Heart right ventricle (tissue), 16 donors: ENCODE data around the gene PSPC1. TPM values are rescaled to one million over a fixed set of nuclear protein-coding genes. Genes with fewer than 3 reads are reported as not detected.

Experiments used
- ATAC-seq, 8 donors: fragments of 200-7000 bp; cut with Tn5 transposase; one replicate each; pipeline ENCODE4 v1.9.1; 2020; ENCODE audit warnings: mild to moderate bottlenecking in 8 of 8, moderate library complexity in 8 of 8, moderate number of reproducible peaks in 1 of 8
- DNase-seq, 2 donors: peaks; one replicate each; pipeline ENCODE4 v3.0.0-alpha.2; 2020
- H3K27ac ChIP-seq, 10 donors: fragments of 200-600 bp; sonication (generic) in 2 of 10; one replicate each; pipeline versions ENCODE4 v1.5.0 to v1.8.0; 2020 to 2022; ENCODE audit warnings: mild to moderate bottlenecking in 3 of 10
- H3K27me3 ChIP-seq, 7 donors: fragments of 200-600 bp; one replicate each; pipeline ENCODE4 v1.8.0; 2021 to 2022; ENCODE audit warnings: mild to moderate bottlenecking in 2 of 7
- H3K36me3 ChIP-seq, 9 donors: fragments of 200-600 bp; sonication (generic) in 1 of 9; one replicate each; pipeline versions ENCODE4 v1.5.0 to v1.8.0; 2020 to 2022; ENCODE audit warnings: mild to moderate bottlenecking in 2 of 9
- H3K4me1 ChIP-seq, 9 donors: fragments of 200-600 bp; sonication (generic) in 1 of 9; one replicate each; pipeline versions ENCODE4 v1.5.0 to v1.8.0; 2020 to 2022; ENCODE audit warnings: mild to moderate bottlenecking in 4 of 9
- H3K4me3 ChIP-seq, 10 donors: fragments of 200-600 bp; sonication (generic) in 2 of 10; one replicate each; pipeline versions ENCODE4 v1.5.0 to v1.8.0; 2020 to 2022; ENCODE audit warnings: mild to moderate bottlenecking in 7 of 10, moderate library complexity in 2 of 10
- H3K9me3 ChIP-seq, 11 donors: fragments of 200-600 bp in 10 of 11; sonication (generic) in 2 of 11; one replicate each; pipeline versions ENCODE4 v1.5.0 to v1.8.0; 2013 to 2022; ENCODE audit warnings: mild to moderate bottlenecking in 2 of 11, control low read depth in 1 of 11, moderate library complexity in 1 of 11
- WGBS, 2 donors: extraction: QIAGEN DNeasy Blood & Tissue Kit; methylation state at CpG; one replicate each; pipeline ENCODE4 v1.1.7; 2013; ENCODE audit warnings: inconsistent platforms in 1 of 2; 5-methylcytosine and 5-hydroxymethylcytosine counted together
- intact Hi-C, 10 donors: fragments of 100-400 bp; cut with DNase I; formaldehyde crosslinking; loops; one replicate each; pipeline versions ENCODE4 v1.11.1 to v1.14.2; 2022
- polyA plus RNA-seq, 2 donors: library from polyadenylated mRNA; stranded (reverse); fragments of 200-250 nt; gene quantifications; one replicate each; pipeline ENCODE4 v1.2.3, GENCODE V29; 2013
- total RNA-seq, 10 donors: library from RNA; stranded (reverse); fragmentation: NEBNext Ultra II Directional in 3 of 10; extraction: Animal tissue kit (Norgen Biotek cat#: 25700) in 3 of 10; gene quantifications; one replicate each; pipeline versions ENCODE4 v1.2.1 to v1.2.4, GENCODE V29; 2021 to 2023
- TF ChIP-seq, protein P1 (sequence below), 9 donors: fragments of 200-600 bp; sonication (generic) in 2 of 9; IDR thresholded peaks; one replicate each; pipeline versions ENCODE4 v1.5.0 to v1.8.0; 2021 to 2022; ENCODE audit warnings: antibody characterized with exemption in 9 of 9, mild to moderate bottlenecking in 5 of 9, moderate library complexity in 1 of 9
- donor health status: Arrhythmogenic right ventricular cardiomyopathy.
- donor health status: ischemic (EF 13 %, LVEDD 7.1; RV severe dilation, severe dysfunction).
- donor health status: healthy with polysubstance abuse.
- donor health status: DM: no; HTN: yes; CAD: no.
- donor health status: DM: no; HTN: no; CAD: no.
- donor health status: ischemic (EF 25% LVEDD 6.9; RV normal size, moderate dysfunction).
- donor health status: ischemic (EF 25% LVEDD 5.7; RV mildly dilated, moderate dysfunction).
- donor health status: healthy.
- donor health status: DM: yes; HTN: yes; CAD: no.
- donor health status: Ischemic cardiomyopathy.
- donor health status: ischemic (EF 35%, LVEDD 5.7; RV mildly dilated, moderate dysfunction).
- donor health status: nonischemic (EF 11% LVEDD 7.7; RV severe dilation, severe dysfunction).
- donor health status: DM: yes; HTN: yes; CAD: no.
- donor health status: PGD.
- donor health status: ischemic (EF 29% LVEDD 5.4; RV normal size, mild dysfunction).
- donor health status: nonischemic (EF 23%, LVEDD 6.1; RV moderate dilation, normal function).

PSPC1 gene
- total and polyA plus RNA-seq, 12 donors, result 20.7 to 34.0 (median 25.6) TPM

DNA sequence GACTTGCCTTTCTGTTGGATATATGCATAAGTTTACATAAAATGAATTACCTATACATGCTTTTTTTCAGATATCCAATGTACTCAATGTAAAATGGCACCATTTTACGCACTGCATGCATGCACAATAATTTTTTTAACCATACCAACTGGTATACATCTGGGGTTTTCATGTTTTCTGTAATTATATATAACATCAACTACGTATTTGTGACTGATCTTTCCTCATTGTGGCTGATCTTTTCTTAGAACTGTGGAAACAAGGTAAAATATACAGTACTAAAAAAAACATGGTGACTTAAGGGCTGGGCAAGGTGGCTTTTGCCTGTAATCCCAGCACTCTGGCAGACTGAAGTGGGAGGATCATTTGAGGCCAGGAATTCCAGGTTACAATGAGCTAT, 18.5 kb downstream of the PSPC1 start:
- no peak for ATAC-seq
- Histone ChIP-seq H3K4me1 (peaks cover 0 to 52% (median 13%) of the 10 kb centered on the region in 9 donors), H3K4me3 (no peak overlapping the region), H3K36me3 (peaks cover 0 to 88% (median 6%) of the 10 kb centered on the region in 9 donors), H3K27me3 (no peaks in the 10 kb centered on the region), H3K9me3 (no peaks in the 10 kb centered on the region), H3K27ac (no peak overlapping the region)
- intact Hi-C loops, result no loop called here
- TF ChIP-seq, protein P1, sequence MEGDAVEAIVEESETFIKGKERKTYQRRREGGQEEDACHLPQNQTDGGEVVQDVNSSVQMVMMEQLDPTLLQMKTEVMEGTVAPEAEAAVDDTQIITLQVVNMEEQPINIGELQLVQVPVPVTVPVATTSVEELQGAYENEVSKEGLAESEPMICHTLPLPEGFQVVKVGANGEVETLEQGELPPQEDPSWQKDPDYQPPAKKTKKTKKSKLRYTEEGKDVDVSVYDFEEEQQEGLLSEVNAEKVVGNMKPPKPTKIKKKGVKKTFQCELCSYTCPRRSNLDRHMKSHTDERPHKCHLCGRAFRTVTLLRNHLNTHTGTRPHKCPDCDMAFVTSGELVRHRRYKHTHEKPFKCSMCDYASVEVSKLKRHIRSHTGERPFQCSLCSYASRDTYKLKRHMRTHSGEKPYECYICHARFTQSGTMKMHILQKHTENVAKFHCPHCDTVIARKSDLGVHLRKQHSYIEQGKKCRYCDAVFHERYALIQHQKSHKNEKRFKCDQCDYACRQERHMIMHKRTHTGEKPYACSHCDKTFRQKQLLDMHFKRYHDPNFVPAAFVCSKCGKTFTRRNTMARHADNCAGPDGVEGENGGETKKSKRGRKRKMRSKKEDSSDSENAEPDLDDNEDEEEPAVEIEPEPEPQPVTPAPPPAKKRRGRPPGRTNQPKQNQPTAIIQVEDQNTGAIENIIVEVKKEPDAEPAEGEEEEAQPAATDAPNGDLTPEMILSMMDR (IDR thresholded peaks at IDR 0.05), result no peak
- 87 to 92% methylated on average over 2 of the region's 2 CpGs for WGBS, 2 donors
- no peak for DNase-seq

DNA sequence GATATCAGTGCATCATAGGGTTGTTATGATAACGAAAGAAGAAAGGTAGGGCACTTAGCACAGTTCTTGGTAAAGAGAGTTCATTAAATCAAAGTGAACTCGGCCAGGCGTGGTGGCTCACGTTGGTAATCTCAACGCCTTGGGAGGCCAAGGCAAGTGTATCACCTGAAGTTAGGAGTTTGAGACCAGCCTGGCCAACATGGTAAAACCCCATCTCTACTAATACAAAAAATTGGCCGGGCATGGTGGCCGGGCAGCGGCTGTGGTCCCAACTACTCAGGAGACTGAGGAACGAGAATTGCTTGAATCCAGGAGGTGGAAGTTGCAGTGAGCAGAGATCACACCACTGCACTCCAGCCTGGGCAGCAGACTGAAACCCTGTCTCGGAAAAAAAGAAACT, 19.1 kb downstream of the PSPC1 start:
- WGBS, 2 donors, result 90 to 92% methylated on average over 10 of the region's 10 CpGs
- intact Hi-C loops, result loop anchor here in 1 of 10 donors (2.0 kb wide), 1 partner anchor 21 kb away; no protein-coding TSS in a partner anchor
- ATAC-seq (no peak), DNase-seq (no peak)
- no peaks in the 10 kb centered on the region for H3K27me3 ChIP-seq
- TF ChIP-seq, protein P1 (IDR thresholded peaks at IDR 0.05), result no peak
- H3K36me3 ChIP-seq, result peaks cover 0 to 88% (median 8%) of the 10 kb centered on the region in 9 donors
- no peak overlapping the region for H3K27ac ChIP-seq
- H3K4me3 ChIP-seq, result no peak overlapping the region
- no peaks in the 10 kb centered on the region for H3K9me3 ChIP-seq
- peaks cover 0 to 52% (median 13%) of the 10 kb centered on the region in 9 donors for H3K4me1 ChIP-seq

DNA sequence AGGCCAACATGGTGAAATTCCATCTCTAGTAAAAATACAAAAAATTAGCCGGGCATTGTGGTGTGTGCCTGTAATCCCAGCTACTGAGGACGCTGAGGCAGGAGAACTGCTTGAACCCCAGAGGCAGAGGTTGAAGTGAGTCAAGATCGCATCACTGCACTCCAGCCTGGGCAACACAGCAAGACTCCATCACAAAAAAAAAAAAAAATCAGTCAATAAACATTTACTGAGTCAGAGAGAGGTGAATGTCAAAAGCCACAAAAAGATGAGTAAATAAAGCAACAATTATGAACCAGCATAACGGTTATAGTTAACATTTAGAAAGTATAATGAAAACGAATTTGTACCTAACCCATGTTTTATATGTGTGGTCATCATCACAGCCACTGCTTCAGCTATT, 23.1 kb downstream of the PSPC1 start:
- no peak for DNase-seq
- TF ChIP-seq, protein P1 (IDR thresholded peaks at IDR 0.05), result no peak
- no peak for ATAC-seq
- no peak overlapping the region for H3K4me3 ChIP-seq
- H3K27ac ChIP-seq, result no peak overlapping the region
- H3K36me3 ChIP-seq, result peaks cover 0 to 93% (median 29%) of the 10 kb centered on the region in 9 donors
- peaks cover 0 to 20% (median 0%) of the 10 kb centered on the region in 9 donors for H3K4me1 ChIP-seq
- H3K27me3 ChIP-seq, result no peaks in the 10 kb centered on the region
- H3K9me3 ChIP-seq, result no peaks in the 10 kb centered on the region
- WGBS, 2 donors, result 95 to 96% methylated on average over 5 of the region's 5 CpGs
- intact Hi-C loops, result no loop called here

DNA sequence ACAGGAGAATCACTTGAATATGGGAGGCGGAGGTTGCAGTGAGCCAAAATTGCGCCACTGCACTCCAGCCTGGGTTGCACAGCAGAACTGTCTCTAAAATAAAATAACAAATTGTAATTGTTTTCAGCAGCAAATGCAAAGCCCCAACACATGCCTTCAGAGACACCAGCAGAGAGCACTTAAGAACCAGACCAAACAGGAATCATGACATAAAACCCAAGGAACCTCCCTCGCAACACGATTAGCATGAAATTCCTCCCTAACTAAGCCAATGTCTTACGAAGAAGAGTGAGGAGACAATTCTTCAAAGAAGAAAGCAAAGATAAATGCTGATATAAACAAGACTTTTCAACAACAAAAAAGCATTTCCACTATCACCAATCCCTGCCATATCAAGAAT, 40.1 kb downstream of the PSPC1 start:
- Histone ChIP-seq H3K27ac (no peak overlapping the region), H3K36me3 (peaks cover 0 to 90% (median 25%) of the 10 kb centered on the region in 9 donors), H3K27me3 (no peaks in the 10 kb centered on the region), H3K9me3 (no peaks in the 10 kb centered on the region), H3K4me1 (no peaks in the 10 kb centered on the region), H3K4me3 (no peak overlapping the region)
- WGBS, 2 donors, result 82 to 83% methylated on average over 5 of the region's 5 CpGs
- DNase-seq, result no peak
- intact Hi-C loops, result loop anchor here in 1 of 10 donors (2.0 kb wide), 1 partner anchor 20 kb away; no protein-coding TSS in a partner anchor
- ATAC-seq, result no peak
- TF ChIP-seq, protein P1 (IDR thresholded peaks at IDR 0.05), result no peak
